CD4-positive, alpha-beta memory T cell (primary cell): ENCODE results near the gene APOA4. TPM values are rescaled to one million over a fixed set of nuclear protein-coding genes. Genes with fewer than 3 reads are reported as not detected.

Experiments used
- CTCF ChIA-PET: fragments of 350-600 bp; sonication (Branson Sonifier 250); formaldehyde crosslinking; loops from one replicate; lab custom pipeline; 2021; ENCODE audit warnings: inconsistent platforms; ENCODE audit not compliant: partially characterized antibody; lab: Charles Lee
- POLR2A ChIA-PET: fragments of 350-600 bp; sonication (Branson Sonifier 250); formaldehyde crosslinking; loops from one replicate; lab custom pipeline; 2021; ENCODE audit not compliant: partially characterized antibody; lab: Charles Lee
- DNase-seq, 5 donors: peaks; one replicate each; pipeline versions ENCODE4 v3.0.0 to v3.0.0-alpha.2; 2020 to 2022; ENCODE audit warnings: mixed read lengths in 1 of 5
- H3K27ac ChIP-seq: one replicate; pipeline ENCODE4 v1.7.0; 2013; ENCODE audit warnings: low read depth, low read length
- H3K27me3 ChIP-seq: 2 replicates; pipeline ENCODE4 v1.7.0; 2013; ENCODE audit warnings: mild to moderate bottlenecking, low read length, moderate library complexity; ENCODE audit not compliant: insufficient read depth
- H3K36me3 ChIP-seq: 2 replicates; pipeline ENCODE4 v1.7.0; 2013; ENCODE audit warnings: mild to moderate bottlenecking, low read length, moderate library complexity; ENCODE audit not compliant: insufficient read depth
- H3K4me1 ChIP-seq: 2 replicates; pipeline ENCODE4 v1.7.0; 2013; ENCODE audit warnings: mild to moderate bottlenecking, low read length, moderate library complexity; ENCODE audit not compliant: insufficient read depth
- H3K4me3 ChIP-seq, 2 donors: one replicate each; pipeline ENCODE4 v1.7.0; 2013; ENCODE audit warnings: low read length in 2 of 2, mild to moderate bottlenecking in 1 of 2
- H3K9me3 ChIP-seq, 2 donors: one replicate each; pipeline ENCODE4 v1.7.0; 2013; ENCODE audit warnings: low read length in 2 of 2, control low read depth in 1 of 2; ENCODE audit not compliant: control insufficient read depth in 1 of 2
- H3K27ac Mint-ChIP-seq, 7 donors: one replicate each; pipeline ENCODE4 v1.8.0; 2020 to 2021; ENCODE audit warnings: mixed read lengths in 7 of 7, mild to moderate bottlenecking in 6 of 7, inconsistent platforms in 3 of 7, moderate library complexity in 3 of 7
- H3K27me3 Mint-ChIP-seq, 2 donors: one replicate each; pipeline ENCODE4 v1.8.0; 2020 to 2021; ENCODE audit warnings: mixed read lengths in 2 of 2
- H3K36me3 Mint-ChIP-seq, 2 donors: one replicate each; pipeline ENCODE4 v1.8.0; 2020 to 2021; ENCODE audit warnings: mixed read lengths in 2 of 2, inconsistent platforms in 1 of 2, mild to moderate bottlenecking in 1 of 2
- H3K4me1 Mint-ChIP-seq, 4 donors: one replicate each; pipeline ENCODE4 v1.8.0; 2020 to 2021; ENCODE audit warnings: mixed read lengths in 4 of 4, mild to moderate bottlenecking in 1 of 4
- H3K4me3 Mint-ChIP-seq, 8 donors: one replicate each; pipeline ENCODE4 v1.8.0; 2020 to 2021; ENCODE audit warnings: mixed read lengths in 8 of 8, mild to moderate bottlenecking in 7 of 8, moderate library complexity in 6 of 8, inconsistent platforms in 3 of 8
- H3K9me3 Mint-ChIP-seq, 8 donors: one replicate each; pipeline ENCODE4 v1.8.0; 2020 to 2021; ENCODE audit warnings: mixed read lengths in 8 of 8, mild to moderate bottlenecking in 5 of 8, inconsistent platforms in 3 of 8, moderate library complexity in 1 of 8
- intact Hi-C: fragments of 100-400 bp; cut with micrococcal nuclease; formaldehyde crosslinking; loops from one replicate; pipeline ENCODE4 v1.15.1; 2023
- polyA plus RNA-seq, 2 donors: library from polyadenylated mRNA; unstranded; fragments of 300-500 nt; fragmentation: Illumina TruSeq; gene quantifications; one replicate each; pipeline ENCODE4 v1.2.3, GENCODE V29; 2021
- total RNA-seq, 2 experiments: library from RNA; stranded (reverse); gene quantifications; one replicate each; pipeline ENCODE4 v1.2.3, GENCODE V29; 2021

APOA4 gene
- total and polyA plus RNA-seq, 4 experiments from 2014 or later: not detected

GRCh38 chr11:116791813-116792143 is 31.3 kb downstream of the APOA4 start, which contains the start of gene APOA5:
Gene APOA5, minus strand, starts transcription at chr11:116791879. Its CDS starts 19 bp downstream, at chr11:116791860.
- ChIA-PET POLR2A (interaction anchor here (1.0 to 2.8 kb wide), 9 partner anchors 19 to 435 kb away, joined by 3 to 23 read pairs (median 4); partner anchors contain the start of genes BUD13, PAFAH1B2 and SIDT2), CTCF (interaction anchor here (0.5 to 12.8 kb wide), 35 partner anchors 9 to 440 kb away, joined by 3 to 212 read pairs (median 5); partner anchors contain the start of genes APOA1, APOC3, BUD13 and PCSK7)
- no peak for DNase-seq
- Mint-ChIP-seq H3K27ac (peak within 1 kb of the TSS; percentile 29 to 88 (median 35)), H3K4me1 (peaks cover 15 to 31% (median 22%) of the 10 kb centered on the region in 4 donors), H3K9me3 (no peaks in the 10 kb centered on the region), H3K4me3 (peak within 1 kb of the TSS in 7 of 8 donors; percentile 11 to 83 (median 58)), H3K36me3 (peaks cover 4 to 12% of the 10 kb centered on the region in 2 donors), H3K27me3 (peaks cover 2 to 7% of the 10 kb centered on the region in 2 donors)
- intact Hi-C loops: loop anchor here (1.0 kb wide), 5 partner anchors 45 to 435 kb away; partner anchors contain the start of gene SIK3
- Histone ChIP-seq H3K27ac (no peak within 1 kb of the TSS), H3K9me3 (no peaks in the 10 kb centered on the region), H3K4me3 (no peak within 1 kb of the TSS), H3K36me3 (no peaks in the 10 kb centered on the region), H3K4me1 (peaks cover 24% of the 10 kb centered on the region), H3K27me3 (no peaks in the 10 kb centered on the region)

- Histone ChIP-seq H3K36me3 (peaks cover 3% of the 10 kb centered on the region), H3K4me3 (no peak overlapping the region), H3K4me1 (peaks cover 30% of the 10 kb centered on the region), H3K27ac (no peak overlapping the region), H3K27me3 (no peaks in the 10 kb centered on the region), H3K9me3 (no peaks in the 10 kb centered on the region)
- Mint-ChIP-seq H3K4me1 (peaks cover 19 to 36% (median 28%) of the 10 kb centered on the region in 4 donors), H3K36me3 (peaks cover 8 to 18% of the 10 kb centered on the region in 2 donors), H3K27me3 (peaks cover 2 to 4% of the 10 kb centered on the region in 2 donors), H3K4me3 (peak overlapping the region in 7 of 8 donors; percentile 11 to 83 (median 58)), H3K27ac (peak overlapping the region; percentile 29 to 88 (median 35)), H3K9me3 (no peaks in the 10 kb centered on the region)
- CTCF ChIA-PET: interaction anchor here (0.5 to 12.8 kb wide), 39 partner anchors 8 to 440 kb away, joined by 3 to 212 read pairs (median 4); partner anchors contain the start of genes APOA1, APOC3, BUD13 and PCSK7
- DNase-seq: peak; percentile 68 to 74 (median 70)
- intact Hi-C loops: loop anchor here (1.0 kb wide), 5 partner anchors 45 to 435 kb away; partner anchors contain the start of gene SIK3
- POLR2A ChIA-PET: interaction anchor here (1.0 to 2.8 kb wide), 9 partner anchors 18 to 435 kb away, joined by 3 to 23 read pairs (median 4); partner anchors contain the start of genes BUD13, PAFAH1B2, SIDT2 and SIK3
Measured at GRCh38 chr11:116791002-116791812, 31.9 kb downstream of the APOA4 start.

- Histone ChIP-seq H3K9me3 (no peaks in the 10 kb centered on the region), H3K36me3 (peaks cover 11% of the 10 kb centered on the region), H3K4me3 (no peak overlapping the region), H3K27me3 (no peaks in the 10 kb centered on the region), H3K4me1 (peaks cover 32% of the 10 kb centered on the region), H3K27ac (no peak overlapping the region)
- CTCF ChIA-PET: interaction anchor here (0.7 to 12.8 kb wide), 40 partner anchors 8 to 444 kb away, joined by 3 to 212 read pairs (median 4); partner anchors contain the start of genes APOA1, APOC3, BUD13 and PCSK7
- intact Hi-C loops: loop anchor here (1.0 kb wide), 5 partner anchors 46 to 436 kb away; partner anchors contain the start of gene SIK3
- DNase-seq: no peak
- peak overlapping the region in 2 of 8 donors; percentile 55 to 83 for H3K4me3 Mint-ChIP-seq
- H3K27ac Mint-ChIP-seq: peak overlapping the region in 2 of 7 donors; percentile 34 to 36
- POLR2A ChIA-PET: interaction anchor here (1.0 to 2.8 kb wide), 9 partner anchors 17 to 436 kb away, joined by 3 to 23 read pairs (median 4); partner anchors contain the start of genes BUD13, PAFAH1B2, SIDT2 and SIK3
- peaks cover 2% of the 10 kb centered on the region in 2 donors for H3K27me3 Mint-ChIP-seq
- H3K4me1 Mint-ChIP-seq: peaks cover 22 to 45% (median 35%) of the 10 kb centered on the region in 4 donors
- H3K9me3 Mint-ChIP-seq: no peaks in the 10 kb centered on the region
- peaks cover 16 to 26% of the 10 kb centered on the region in 2 donors for H3K36me3 Mint-ChIP-seq
Measured at GRCh38 chr11:116790167-116791001, 32.7 kb downstream of the APOA4 start.

- POLR2A ChIA-PET: interaction anchor here (2.8 to 6.8 kb wide), 3 partner anchors 16 to 47 kb away, joined by 11 to 100 read pairs (median 26); partner anchors contain the start of gene BUD13
Measured at GRCh38 chr11:116788975-116789374, 34.1 kb downstream of the APOA4 start.

GRCh38 chr11:116788534-116788933 is 34.6 kb downstream of the APOA4 start:
- Mint-ChIP-seq H3K27ac (peak overlapping the region; percentile 96 to 99 (median 98)), H3K4me3 (peak overlapping the region; percentile 91 to 98 (median 97)), H3K27me3 (peaks cover 0 to 2% of the 10 kb centered on the region in 2 donors), H3K36me3 (peaks cover 31 to 43% of the 10 kb centered on the region in 2 donors), H3K9me3 (no peaks in the 10 kb centered on the region), H3K4me1 (peaks cover 27 to 60% (median 42%) of the 10 kb centered on the region in 4 donors)
- no peaks in the 10 kb centered on the region for H3K27me3 ChIP-seq
- ChIA-PET CTCF (interaction anchor here (0.9 to 12.8 kb wide), 11 partner anchors 10 to 318 kb away, joined by 3 to 212 read pairs (median 8); partner anchors contain the start of genes APOA1 and SIK3), POLR2A (interaction anchor here (1.2 to 6.8 kb wide), 11 partner anchors 16 to 539 kb away, joined by 3 to 100 read pairs (median 7); partner anchors contain the start of genes BUD13, CEP164, SIDT2 and SIK3)
- peaks cover 29% of the 10 kb centered on the region for H3K36me3 ChIP-seq
- peak overlapping the region; percentile 55 to 90 for H3K4me3 ChIP-seq
- peak overlapping the region; percentile 84 for H3K27ac ChIP-seq
- H3K9me3 ChIP-seq: no peaks in the 10 kb centered on the region
- intact Hi-C loops: loop anchor here (1.0 kb wide), 1 partner anchor 15 kb away; no protein-coding TSS in a partner anchor
- H3K4me1 ChIP-seq: peaks cover 34% of the 10 kb centered on the region
- DNase-seq: no peak

More at GRCh38 chr11:116788975-116789374, 34.1 kb downstream of the APOA4 start:
- no peak overlapping the region for H3K27ac ChIP-seq
- H3K36me3 ChIP-seq: peaks cover 25% of the 10 kb centered on the region
- H3K36me3 Mint-ChIP-seq: peaks cover 30 to 40% of the 10 kb centered on the region in 2 donors
- CTCF ChIA-PET: interaction anchor here (0.9 to 12.8 kb wide), 8 partner anchors 10 to 318 kb away, joined by 3 to 212 read pairs (median 40); partner anchors contain the start of genes APOA1, BUD13 and SIK3
- H3K4me3 ChIP-seq: no peak overlapping the region
- DNase-seq: no peak
- H3K27me3 ChIP-seq: no peaks in the 10 kb centered on the region
- peaks cover 0 to 2% of the 10 kb centered on the region in 2 donors for H3K27me3 Mint-ChIP-seq
- H3K9me3 Mint-ChIP-seq: no peaks in the 10 kb centered on the region
- H3K27ac Mint-ChIP-seq: peak overlapping the region in 6 of 7 donors; percentile 83 to 99 (median 96)
- intact Hi-C loops: loop anchor here (1.0 kb wide), 1 partner anchor 16 kb away; no protein-coding TSS in a partner anchor
- H3K9me3 ChIP-seq: no peaks in the 10 kb centered on the region
- H3K4me1 ChIP-seq: peaks cover 32% of the 10 kb centered on the region
- H3K4me3 Mint-ChIP-seq: peak overlapping the region in 7 of 8 donors; percentile 69 to 98 (median 97)
- H3K4me1 Mint-ChIP-seq: peaks cover 27 to 59% (median 41%) of the 10 kb centered on the region in 4 donors
